K562 (cell line): ENCODE data around the gene USP48.

Experiments used
- CREB1 ChIP-seq, 2 experiments: sonication (generic) in 1 of 2; formaldehyde crosslinking in 1 of 2; IDR thresholded peaks; 2 replicates each; pipeline versions ENCODE4 v1.6.1 to v1.8.0; 2012 to 2022; ENCODE audit warnings: inconsistent platforms in 1 of 2, mild to moderate bottlenecking in 1 of 2, missing genetic modification reagents in 1 of 2, moderate library complexity in 1 of 2
- MAFK ChIP-seq: IDR thresholded peaks from 2 replicates; pipeline ENCODE4 v1.6.1; 2011; ENCODE audit warnings: low read length, improper control_type of control experiment
- NCOA1 ChIP-seq: fragments of 450-650 bp; IDR thresholded peaks from 2 replicates; pipeline ENCODE4 v1.6.1; 2016; ENCODE audit warnings: low read depth
- SP1 ChIP-seq: sonication (generic); formaldehyde crosslinking; IDR thresholded peaks from 2 replicates; pipeline ENCODE4 v1.8.1; 2022; ENCODE audit warnings: mild to moderate bottlenecking, missing genetic modification reagents
- ZNF124 ChIP-seq: sonication (generic); formaldehyde crosslinking; IDR thresholded peaks from 2 replicates; pipeline ENCODE4 v1.8.1; 2022; ENCODE audit warnings: missing genetic modification reagents
- TF ChIP-seq, protein P1 (sequence below), 3 experiments: IDR thresholded peaks in 2 of 3; conservative IDR thresholded peaks in 1 of 3; 2 replicates each; pipeline ENCODE4 v1.5.1; 2011 to 2012; ENCODE audit warnings: low read length in 3 of 3, mild to moderate bottlenecking in 3 of 3, control low read depth in 2 of 3, improper control_type of control experiment in 1 of 3, inconsistent platforms in 1 of 3, low read depth in 1 of 3, mixed read lengths in 1 of 3, moderate library complexity in 1 of 3; ENCODE audit not compliant: insufficient read depth in 2 of 3
- TF ChIP-seq, protein P2 (sequence below): fragments of 250-450 bp; sonication (Bioruptor Pico); IDR thresholded peaks from 2 replicates; pipeline ENCODE4 v1.5.0; 2021

DNA sequence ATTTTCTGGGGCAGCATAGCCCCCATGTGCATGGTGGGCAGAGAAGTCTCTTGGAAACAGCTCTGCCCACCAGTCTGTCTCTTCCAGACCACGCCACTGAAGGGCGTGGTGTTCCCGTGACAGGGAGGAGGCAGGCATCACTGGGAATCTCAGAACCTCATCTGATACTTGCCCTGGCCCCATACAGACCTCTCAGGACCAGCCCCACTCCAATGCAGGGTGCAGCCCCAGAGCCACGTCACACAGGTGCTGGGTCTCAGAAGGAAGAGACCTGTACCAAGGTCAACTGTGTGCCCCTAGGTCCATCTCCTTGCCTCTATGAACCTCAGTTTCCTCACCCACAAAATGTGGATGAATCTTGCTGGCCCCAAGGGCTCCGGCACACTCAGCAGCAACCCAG is 121.1 kb downstream of the USP48 start:
- TF ChIP-seq NCOA1 (no peak), SP1 (CRISPR knock-in tag) (no peak), MAFK (no peak), CREB1 (IDR thresholded peaks at IDR 0.05) (no peak), CREB1 (CRISPR knock-in tag; IDR thresholded peaks at IDR 0.05) (no peak), ZNF124 (no peak)
- TF ChIP-seq, protein P1, sequence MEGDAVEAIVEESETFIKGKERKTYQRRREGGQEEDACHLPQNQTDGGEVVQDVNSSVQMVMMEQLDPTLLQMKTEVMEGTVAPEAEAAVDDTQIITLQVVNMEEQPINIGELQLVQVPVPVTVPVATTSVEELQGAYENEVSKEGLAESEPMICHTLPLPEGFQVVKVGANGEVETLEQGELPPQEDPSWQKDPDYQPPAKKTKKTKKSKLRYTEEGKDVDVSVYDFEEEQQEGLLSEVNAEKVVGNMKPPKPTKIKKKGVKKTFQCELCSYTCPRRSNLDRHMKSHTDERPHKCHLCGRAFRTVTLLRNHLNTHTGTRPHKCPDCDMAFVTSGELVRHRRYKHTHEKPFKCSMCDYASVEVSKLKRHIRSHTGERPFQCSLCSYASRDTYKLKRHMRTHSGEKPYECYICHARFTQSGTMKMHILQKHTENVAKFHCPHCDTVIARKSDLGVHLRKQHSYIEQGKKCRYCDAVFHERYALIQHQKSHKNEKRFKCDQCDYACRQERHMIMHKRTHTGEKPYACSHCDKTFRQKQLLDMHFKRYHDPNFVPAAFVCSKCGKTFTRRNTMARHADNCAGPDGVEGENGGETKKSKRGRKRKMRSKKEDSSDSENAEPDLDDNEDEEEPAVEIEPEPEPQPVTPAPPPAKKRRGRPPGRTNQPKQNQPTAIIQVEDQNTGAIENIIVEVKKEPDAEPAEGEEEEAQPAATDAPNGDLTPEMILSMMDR (IDR thresholded peaks at IDR 0.05 in 2 of 3, conservative IDR thresholded peaks at IDR 0.05 in 1 of 3; ENCODE audit: insufficient read depth in 2 of 3, low read depth in 1 of 3, low read length in 3 of 3): no peak
- TF ChIP-seq, protein P2, sequence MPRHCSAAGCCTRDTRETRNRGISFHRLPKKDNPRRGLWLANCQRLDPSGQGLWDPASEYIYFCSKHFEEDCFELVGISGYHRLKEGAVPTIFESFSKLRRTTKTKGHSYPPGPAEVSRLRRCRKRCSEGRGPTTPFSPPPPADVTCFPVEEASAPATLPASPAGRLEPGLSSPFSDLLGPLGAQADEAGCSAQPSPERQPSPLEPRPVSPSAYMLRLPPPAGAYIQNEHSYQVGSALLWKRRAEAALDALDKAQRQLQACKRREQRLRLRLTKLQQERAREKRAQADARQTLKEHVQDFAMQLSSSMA (CRISPR knock-in tag): no peak
